Heart left ventricle (tissue), 16 donors: ENCODE measurements around the gene NKIRAS2. TPM values are rescaled to one million over a fixed set of nuclear protein-coding genes. Genes with fewer than 3 reads are reported as not detected.
A peak's percentile ranks its signal among the peaks of the same experiment; 100 is the strongest.

Experiments used
- ATAC-seq, 4 donors: fragments of 200-7000 bp; cut with Tn5 transposase; one replicate each; pipeline ENCODE4 v1.9.1; 2020 to 2022; ENCODE audit warnings: moderate library complexity in 4 of 4, mild to moderate bottlenecking in 3 of 4, moderate number of reproducible peaks in 1 of 4
- DNase-seq, 5 donors: peaks; one replicate each; pipeline ENCODE4 v3.0.0-alpha.2; 2020
- H3K27ac ChIP-seq, 12 donors: fragments of 200-600 bp; sonication (generic) in 4 of 12; one replicate each; pipeline versions ENCODE4 v1.5.0 to v1.8.0; 2016 to 2022; ENCODE audit warnings: mild to moderate bottlenecking in 2 of 12
- H3K27me3 ChIP-seq, 9 donors: fragments of 200-600 bp; sonication (generic) in 2 of 9; one replicate each; pipeline versions ENCODE4 v1.5.1 to v1.8.0; 2016 to 2022; ENCODE audit warnings: mild to moderate bottlenecking in 3 of 9
- H3K36me3 ChIP-seq, 9 donors: fragments of 200-600 bp; sonication (generic) in 2 of 9; one replicate each; pipeline versions ENCODE4 v1.5.0 to v1.8.0; 2018 to 2022; ENCODE audit warnings: mild to moderate bottlenecking in 2 of 9
- H3K4me1 ChIP-seq, 12 donors: fragments of 200-600 bp; sonication (generic) in 4 of 12; one replicate each; pipeline versions ENCODE4 v1.5.0 to v1.8.0; 2016 to 2022; ENCODE audit warnings: mild to moderate bottlenecking in 3 of 12
- H3K4me3 ChIP-seq, 12 donors: fragments of 200-600 bp; sonication (generic) in 4 of 12; one replicate each; pipeline versions ENCODE4 v1.5.0 to v1.8.0; 2017 to 2022; ENCODE audit warnings: mild to moderate bottlenecking in 9 of 12, moderate library complexity in 4 of 12
- H3K9me3 ChIP-seq, 12 donors: fragments of 200-600 bp; sonication (generic) in 4 of 12; one replicate each; pipeline versions ENCODE4 v1.5.0 to v1.8.0; 2016 to 2022; ENCODE audit warnings: mild to moderate bottlenecking in 1 of 12
- POLR2A ChIP-seq, 2 donors: fragments of 450-650 bp; IDR thresholded peaks; one replicate each; pipeline ENCODE4 v1.6.1; 2017; ENCODE audit warnings: antibody characterized with exemption in 2 of 2, mild to moderate bottlenecking in 2 of 2, moderate library complexity in 2 of 2
- WGBS, 4 donors: extraction: QIAGEN DNeasy Blood & Tissue Kit in 2 of 4; methylation state at CpG; one replicate each; pipeline versions ENCODE4 v1.1.5 to v1.1.7; 2013 to 2018; 5-methylcytosine and 5-hydroxymethylcytosine counted together
- intact Hi-C, 10 donors: fragments of 100-400 bp; cut with DNase I; formaldehyde crosslinking; loops; one replicate each; pipeline versions ENCODE4 v1.11.1 to v1.14.2; 2022
- polyA plus RNA-seq, 2 donors: library from polyadenylated mRNA; stranded (reverse); fragments of 200-250 nt; gene quantifications; one replicate each; pipeline ENCODE4 v1.2.3, GENCODE V29; 2013
- total RNA-seq, 9 donors: library from RNA; depleted of rRNA in 2 of 9; stranded (reverse); fragments of >200 nt in 2 of 9; fragmentation: NEBNext Ultra II Directional in 3 of 9; extraction: Animal tissue kit (Norgen Biotek cat#: 25700) in 3 of 9; gene quantifications; one replicate each; pipeline versions ENCODE4 v1.1.0 to v1.2.4, GENCODE V29; 2016 to 2023
- TF ChIP-seq, protein P1 (sequence below), 12 donors: fragments of 200-600 bp; sonication (generic) in 4 of 12; IDR thresholded peaks; one replicate each; pipeline versions ENCODE4 v1.5.0 to v1.8.0; 2018 to 2022; ENCODE audit warnings: antibody characterized with exemption in 12 of 12, mild to moderate bottlenecking in 5 of 12
- donor health status: ischemic (EF 13 %, LVEDD 7.1; RV severe dilation, severe dysfunction).
- donor health status: healthy with polysubstance abuse.
- donor health status: DM: no; HTN: yes; CAD: no.
- donor health status: DM: no; HTN: no; CAD: no.
- donor health status: ischemic (EF 25% LVEDD 6.9; RV normal size, moderate dysfunction).
- donor health status: ischemic (EF 25% LVEDD 5.7; RV mildly dilated, moderate dysfunction).
- donor health status: healthy.
- donor health status: DM: yes; HTN: yes; CAD: no.
- donor health status: ischemic (EF 35%, LVEDD 5.7; RV mildly dilated, moderate dysfunction).
- donor health status: nonischemic (EF 11% LVEDD 7.7; RV severe dilation, severe dysfunction).
- donor health status: DM: yes; HTN: yes; CAD: no.
- donor health status: PGD.
- donor health status: ischemic (EF 29% LVEDD 5.4; RV normal size, mild dysfunction).
- donor health status: nonischemic (EF 23%, LVEDD 6.1; RV moderate dilation, normal function).

NKIRAS2 gene
- total and polyA plus RNA-seq, 11 donors = 50.6 to 78.9 (median 55.9) TPM

DNA sequence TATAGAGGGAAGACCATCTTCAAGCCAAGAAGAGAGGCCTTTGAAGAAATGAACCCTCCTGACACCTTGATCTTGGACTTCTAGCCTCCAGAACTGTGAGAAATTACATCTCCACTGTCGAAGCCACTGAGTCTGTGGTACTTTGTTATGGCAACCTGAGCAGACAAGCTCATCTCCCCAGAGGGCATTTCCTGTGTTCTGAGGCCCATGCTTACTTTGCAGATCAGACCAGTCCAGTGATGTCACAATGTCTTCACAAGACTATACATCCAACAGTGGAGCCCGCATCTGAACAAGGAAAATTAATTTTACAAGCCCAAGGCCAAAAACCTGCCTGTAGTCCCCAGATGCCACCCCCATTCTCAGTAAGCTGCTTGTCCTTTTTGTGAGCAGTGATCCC lies 45.3 kb downstream of the NKIRAS2 start:
- TF ChIP-seq, protein P1, sequence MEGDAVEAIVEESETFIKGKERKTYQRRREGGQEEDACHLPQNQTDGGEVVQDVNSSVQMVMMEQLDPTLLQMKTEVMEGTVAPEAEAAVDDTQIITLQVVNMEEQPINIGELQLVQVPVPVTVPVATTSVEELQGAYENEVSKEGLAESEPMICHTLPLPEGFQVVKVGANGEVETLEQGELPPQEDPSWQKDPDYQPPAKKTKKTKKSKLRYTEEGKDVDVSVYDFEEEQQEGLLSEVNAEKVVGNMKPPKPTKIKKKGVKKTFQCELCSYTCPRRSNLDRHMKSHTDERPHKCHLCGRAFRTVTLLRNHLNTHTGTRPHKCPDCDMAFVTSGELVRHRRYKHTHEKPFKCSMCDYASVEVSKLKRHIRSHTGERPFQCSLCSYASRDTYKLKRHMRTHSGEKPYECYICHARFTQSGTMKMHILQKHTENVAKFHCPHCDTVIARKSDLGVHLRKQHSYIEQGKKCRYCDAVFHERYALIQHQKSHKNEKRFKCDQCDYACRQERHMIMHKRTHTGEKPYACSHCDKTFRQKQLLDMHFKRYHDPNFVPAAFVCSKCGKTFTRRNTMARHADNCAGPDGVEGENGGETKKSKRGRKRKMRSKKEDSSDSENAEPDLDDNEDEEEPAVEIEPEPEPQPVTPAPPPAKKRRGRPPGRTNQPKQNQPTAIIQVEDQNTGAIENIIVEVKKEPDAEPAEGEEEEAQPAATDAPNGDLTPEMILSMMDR (IDR thresholded peaks at IDR 0.05) = no peak
- TF ChIP-seq POLR2A (IDR thresholded peaks at IDR 0.05) = no peak
- 77 to 90% (median 84%) methylated on average over 2 of the region's 2 CpGs for WGBS, 4 donors
- H3K27ac ChIP-seq = no peak overlapping the region
- H3K4me3 ChIP-seq = no peak overlapping the region
- no peak for DNase-seq
- H3K27me3 ChIP-seq = no peaks in the 10 kb centered on the region
- intact Hi-C loops = loop anchor here (5.0 to 10.0 kb wide), 7 partner anchors 37 to 120 kb away; partner anchors contain the start of genes DHX58 (in 2 of the 10), CNP (in 1 of the 10), HCRT (in 1 of the 10) and KCNH4 (in 1 of the 10)
- no peak for ATAC-seq
- peaks cover 0 to 10% (median 2%) of the 10 kb centered on the region in 12 donors for H3K4me1 ChIP-seq
- no peaks in the 10 kb centered on the region for H3K9me3 ChIP-seq
- H3K36me3 ChIP-seq = no peaks in the 10 kb centered on the region

DNA sequence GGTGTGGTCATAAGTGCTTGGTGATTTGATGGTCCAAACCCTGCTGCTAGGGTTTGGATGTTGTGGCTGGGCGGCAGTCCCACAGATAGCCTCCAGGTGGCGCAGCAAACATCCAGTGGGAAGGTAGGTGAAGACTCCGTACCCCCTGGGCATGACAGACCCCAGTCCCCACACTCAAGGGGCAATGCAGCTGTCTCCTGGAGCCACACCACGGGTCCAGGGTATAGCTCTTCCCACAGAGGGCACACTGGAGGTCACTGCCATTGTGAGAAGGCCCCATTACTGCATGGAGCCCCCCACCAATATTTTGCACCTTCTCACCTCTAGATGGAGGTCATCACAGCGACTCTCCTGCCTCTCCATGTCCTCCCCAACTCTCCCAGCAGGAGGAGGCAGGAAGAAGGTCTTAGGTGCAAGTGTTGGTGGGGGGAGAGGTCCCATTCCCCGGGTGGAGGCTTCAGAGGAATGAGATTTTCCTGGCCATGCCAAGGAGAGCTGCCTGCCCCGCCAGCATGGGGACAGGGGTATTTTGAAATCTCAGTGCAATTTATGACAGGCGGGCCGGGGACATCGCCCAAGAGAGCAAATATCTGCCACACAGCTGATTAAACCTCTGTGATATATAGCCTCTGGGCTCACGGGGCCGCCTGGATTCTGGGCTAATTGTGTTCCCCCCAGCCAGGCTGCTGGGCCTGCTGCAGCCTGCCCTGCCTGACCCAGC lies 47.6 kb downstream of the NKIRAS2 start:
- intact Hi-C loops = loop anchor here (2.0 to 10.0 kb wide), 9 partner anchors 35 to 117 kb away; partner anchors contain the start of genes DHX58 (in 2 of the 10), CNP (in 1 of the 10), HCRT (in 1 of the 10) and KCNH4 (in 1 of the 10)
- DNase-seq = peak; percentile 28 to 73 (median 51)
- H3K27ac ChIP-seq = no peak overlapping the region
- peaks cover 0 to 22% (median 13%) of the 10 kb centered on the region in 9 donors for H3K27me3 ChIP-seq
- no peaks in the 10 kb centered on the region for H3K9me3 ChIP-seq
- peak in 2 of 4 donors; percentile 40 to 46 for ATAC-seq
- H3K4me3 ChIP-seq = no peak overlapping the region
- peaks cover 0 to 19% (median 7%) of the 10 kb centered on the region in 12 donors for H3K4me1 ChIP-seq
- TF ChIP-seq, protein P1 (IDR thresholded peaks at IDR 0.05) = peak; percentile 75 to 94 (median 87)
- no peak for TF ChIP-seq POLR2A (IDR thresholded peaks at IDR 0.05)
- H3K36me3 ChIP-seq = no peaks in the 10 kb centered on the region
- WGBS, 4 donors = 50 to 67% (median 52%) methylated on average over 8 to 12 of the region's 12 CpGs

DNA sequence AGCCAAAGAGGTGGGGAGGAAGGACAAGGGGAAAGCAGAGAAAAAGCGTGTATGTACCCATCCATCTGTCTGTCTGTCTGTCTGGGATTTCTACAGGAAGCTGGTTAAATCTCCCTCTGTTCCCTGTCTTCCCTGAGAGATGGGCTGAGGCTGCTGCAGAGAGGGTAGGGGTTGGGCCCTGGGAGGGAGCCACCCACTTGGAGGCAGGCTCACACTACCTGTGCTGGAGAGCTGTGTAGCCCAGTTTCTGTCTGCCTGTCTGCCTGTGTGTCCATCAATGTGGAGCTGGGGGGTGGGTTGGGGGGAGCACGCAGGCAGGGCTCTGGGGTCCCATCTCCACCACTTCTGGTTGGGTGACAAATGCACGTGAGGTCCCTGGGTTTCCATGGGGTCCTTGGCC lies 49.1 kb downstream of the NKIRAS2 start:
- WGBS, 4 donors = 82 to 96% (median 86%) methylated on average over 2 to 3 of the region's 3 CpGs
- TF ChIP-seq POLR2A (IDR thresholded peaks at IDR 0.05) = no peak
- TF ChIP-seq, protein P1 (IDR thresholded peaks at IDR 0.05) = no peak
- Histone ChIP-seq H3K27me3 (peaks cover 0 to 35% (median 21%) of the 10 kb centered on the region in 9 donors), H3K4me3 (no peak overlapping the region), H3K27ac (no peak overlapping the region), H3K36me3 (no peaks in the 10 kb centered on the region), H3K4me1 (peaks cover 0 to 14% (median 6%) of the 10 kb centered on the region in 12 donors), H3K9me3 (no peaks in the 10 kb centered on the region)
- intact Hi-C loops = loop anchor here (5.0 to 10.0 kb wide), 7 partner anchors 33 to 116 kb away; partner anchors contain the start of genes DHX58 (in 2 of the 10), CNP (in 1 of the 10), HCRT (in 1 of the 10) and KCNH4 (in 1 of the 10)
- DNase-seq = no peak
- ATAC-seq = no peak

DNA sequence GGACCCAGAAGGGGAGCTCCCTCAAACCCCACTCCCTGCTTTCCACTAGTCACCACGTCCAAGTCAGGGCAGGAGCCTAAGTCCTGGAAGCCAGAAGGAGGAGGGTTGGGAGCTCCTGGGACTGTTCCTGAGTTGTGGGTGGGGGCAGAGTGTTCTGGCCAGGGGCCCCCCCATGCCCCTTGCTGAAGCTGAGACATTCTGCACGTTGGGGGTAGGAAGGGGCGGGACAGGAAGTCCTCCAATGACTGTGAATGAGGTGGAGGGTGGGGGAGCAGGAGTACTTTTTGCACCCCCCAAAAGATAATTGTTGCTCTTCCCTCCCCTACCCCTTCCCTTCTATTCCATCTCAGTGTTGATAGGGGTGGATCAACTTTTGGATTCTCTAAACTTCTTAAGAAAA lies 51.9 kb downstream of the NKIRAS2 start:
- WGBS, 4 donors = 22 to 33% (median 27%) methylated on average over 3 of the region's 3 CpGs
- H3K27me3 ChIP-seq = peaks cover 0 to 36% (median 21%) of the 10 kb centered on the region in 9 donors

More for the DNA sequence above, 51.9 kb downstream of the NKIRAS2 start:
- Histone ChIP-seq H3K4me3 (peak overlapping the region in 5 of 12 donors; percentile 22 to 51 (median 39)), H3K4me1 (peaks cover 0 to 12% (median 6%) of the 10 kb centered on the region in 12 donors), H3K36me3 (no peaks in the 10 kb centered on the region), H3K27ac (no peak overlapping the region), H3K9me3 (no peaks in the 10 kb centered on the region)
- intact Hi-C loops = no loop called here
- TF ChIP-seq POLR2A (IDR thresholded peaks at IDR 0.05) = no peak
- TF ChIP-seq, protein P1 (IDR thresholded peaks at IDR 0.05) = no peak
- no peak for ATAC-seq
- no peak for DNase-seq
